GM18520 (cell line): ENCODE results near the gene RRP12.
"Not testable (repeated sequence)": the region's sequence is repeated elsewhere in the genome, so short reads cannot be mapped to it uniquely, and the experiment has no call there.

Experiments used
- ATAC-seq: cut with Tn5 transposase; IDR thresholded peaks from one replicate; pipeline ENCODE4 v1.9.1; 2021; ENCODE audit not compliant: unreplicated experiment

The RRP12 gene

GRCh38 chr10:97407211-97407951, 6.2 kb upstream of the RRP12 start:
- ATAC-seq: peak; percentile 74

DNA sequence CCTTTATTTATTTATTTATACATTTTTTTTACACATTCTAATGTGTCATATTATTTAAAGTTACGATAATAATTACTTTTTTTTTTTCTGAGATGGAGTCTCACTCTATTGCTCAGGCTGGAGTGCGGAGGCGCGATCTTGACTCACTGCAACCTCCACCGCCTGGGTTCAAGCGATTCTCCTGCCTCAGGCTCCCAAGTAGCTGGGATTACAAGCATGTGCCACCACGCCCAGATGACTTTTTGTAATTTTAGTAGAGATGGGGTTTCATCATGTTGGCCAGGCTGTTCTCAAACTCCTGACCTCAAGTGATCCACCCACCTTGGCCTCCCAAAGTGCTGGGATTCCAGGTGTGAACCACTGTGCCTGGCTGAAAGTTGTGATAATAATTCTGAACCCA, 5.3 kb upstream of the RRP12 start:
- ATAC-seq: not testable (repeated sequence)

DNA sequence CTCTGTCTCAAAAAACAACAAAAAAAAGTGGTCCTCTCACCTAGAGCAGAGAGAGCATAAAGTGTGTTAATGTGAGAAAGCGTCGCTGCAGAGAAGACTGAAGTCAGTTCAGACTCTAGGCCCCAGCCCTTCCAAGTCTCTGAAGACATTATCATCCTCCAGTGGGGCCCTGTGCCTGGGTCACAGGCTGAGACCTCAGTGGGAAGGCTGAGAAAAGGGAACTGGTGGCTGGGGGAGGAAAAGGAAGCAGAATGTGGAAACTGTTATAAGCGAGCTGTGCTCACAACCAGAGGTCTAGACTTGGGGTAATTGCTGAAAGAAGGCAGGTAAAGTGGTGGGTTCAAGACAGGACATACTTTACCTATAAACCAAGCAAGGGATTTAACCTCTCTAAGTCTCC, 4.9 kb upstream of the RRP12 start:
- no peak for ATAC-seq

DNA sequence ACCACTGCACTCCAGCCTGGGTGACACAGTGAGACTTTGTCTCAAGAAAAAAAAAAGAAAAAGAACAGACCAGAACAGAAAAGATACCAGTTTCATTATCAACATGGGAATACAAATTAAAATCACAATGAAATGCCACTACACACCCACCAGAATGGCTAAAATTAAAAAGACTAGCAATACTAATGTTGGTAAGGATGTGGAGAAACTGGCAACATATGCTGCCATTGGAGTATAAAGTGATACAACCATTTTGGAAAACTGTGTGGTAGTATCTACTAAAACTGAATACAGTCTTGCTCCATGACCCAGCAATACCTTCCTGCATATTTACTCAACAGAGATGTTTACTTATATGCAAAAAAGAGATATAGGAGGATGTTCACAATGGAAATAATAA, 2.9 kb upstream of the RRP12 start:
- no peak for ATAC-seq

DNA sequence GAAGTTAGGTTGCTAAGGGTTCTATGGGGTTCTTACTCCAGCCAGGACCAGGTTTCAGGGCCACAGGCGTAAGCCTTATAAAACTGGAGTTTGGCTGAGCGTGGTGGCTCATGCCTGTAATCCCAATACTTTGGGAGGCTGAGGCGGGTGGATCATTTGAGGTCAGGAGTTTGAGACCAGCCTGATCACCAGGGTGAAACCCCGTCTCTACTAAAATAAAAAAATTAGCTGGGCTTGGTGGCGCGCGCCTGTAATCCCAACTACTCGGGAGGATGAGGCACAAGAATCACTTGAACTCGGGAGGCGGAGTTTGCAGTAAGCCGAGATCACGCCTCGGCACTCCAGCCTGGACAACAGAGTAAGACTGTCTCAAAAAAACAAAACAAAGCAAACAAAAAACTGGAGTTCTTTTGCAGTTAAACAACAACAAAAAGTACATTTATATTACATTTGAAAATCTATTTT, 347 bp upstream of the RRP12 start:
- ATAC-seq: no peak

DNA sequence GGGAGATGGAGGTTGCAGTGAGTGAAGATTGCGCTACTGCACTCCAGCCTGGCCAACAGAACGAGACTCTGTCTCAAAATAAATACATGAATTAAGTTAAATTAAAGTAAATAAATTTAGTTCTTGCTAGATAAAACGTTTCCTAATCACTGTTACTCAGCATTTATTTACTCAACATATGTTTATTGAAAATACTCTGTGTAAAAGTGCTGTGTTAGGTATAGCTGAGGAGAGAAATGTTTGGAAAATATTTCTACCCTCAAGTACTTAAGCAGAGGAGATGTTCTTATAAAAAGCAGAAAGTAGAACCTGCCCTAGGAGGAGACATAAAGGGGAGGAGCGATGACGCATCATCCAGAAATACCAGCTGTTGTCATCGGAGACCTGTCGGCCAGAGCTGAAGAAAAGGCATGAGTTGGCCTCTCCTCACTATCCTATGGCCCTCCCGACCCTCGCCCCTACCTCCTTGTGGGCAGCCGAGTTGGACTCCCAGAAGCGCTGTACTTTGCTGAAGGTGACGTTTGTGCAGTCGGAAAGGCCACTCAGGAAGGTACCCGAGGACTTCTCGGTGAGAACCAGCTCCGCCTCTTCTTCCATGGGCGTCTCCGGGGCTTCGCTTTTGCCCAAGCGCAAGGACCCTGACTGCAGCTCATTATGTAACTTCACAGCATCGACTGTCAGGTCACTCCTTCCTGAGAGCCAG, 1.1 kb downstream of the RRP12 start:
- ATAC-seq: no peak

DNA sequence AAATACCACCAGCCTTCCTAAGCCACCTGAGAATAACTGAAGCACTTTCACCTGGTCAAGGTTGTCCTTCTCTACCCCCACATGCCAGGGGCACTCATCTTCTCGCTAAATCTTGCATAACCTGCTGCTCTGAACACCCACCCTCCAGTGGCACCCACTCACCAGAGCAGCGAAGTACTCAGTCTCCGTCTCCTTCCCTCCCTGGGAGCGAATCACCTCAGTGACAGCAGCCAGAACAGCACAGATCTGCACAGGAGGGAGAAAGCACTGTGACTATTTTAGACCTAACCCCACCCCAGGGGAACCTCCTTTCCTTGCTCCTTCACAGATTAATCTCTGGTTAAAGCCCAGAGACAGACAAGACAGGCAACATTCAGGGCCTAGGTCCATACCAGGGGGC, 5.1 kb downstream of the RRP12 start:
- ATAC-seq: no peak

- ATAC-seq: no peak
Observed at GRCh38 chr10:97393034-97393573, 8.0 kb downstream of the RRP12 start.

DNA sequence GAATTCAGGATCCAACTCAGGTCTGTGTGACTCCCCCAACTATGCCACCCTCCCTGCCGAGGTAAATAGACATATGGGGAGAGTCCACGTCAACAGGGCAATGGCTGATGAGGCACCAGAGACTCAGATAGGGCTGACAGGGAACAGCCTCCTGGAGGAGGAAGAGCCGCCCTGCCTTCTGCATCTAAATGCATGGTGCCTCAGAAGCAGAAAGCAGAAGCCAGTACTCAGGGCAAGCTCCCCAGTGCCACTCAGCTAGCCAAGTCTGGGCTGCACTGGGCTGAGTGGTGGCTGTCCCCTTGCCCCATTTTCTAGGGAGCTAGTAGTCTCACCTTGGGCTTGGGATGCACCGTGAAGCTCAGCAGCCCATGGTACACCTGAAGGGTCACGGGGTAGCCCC, 11.0 kb downstream of the RRP12 start:
- ATAC-seq: no peak

DNA sequence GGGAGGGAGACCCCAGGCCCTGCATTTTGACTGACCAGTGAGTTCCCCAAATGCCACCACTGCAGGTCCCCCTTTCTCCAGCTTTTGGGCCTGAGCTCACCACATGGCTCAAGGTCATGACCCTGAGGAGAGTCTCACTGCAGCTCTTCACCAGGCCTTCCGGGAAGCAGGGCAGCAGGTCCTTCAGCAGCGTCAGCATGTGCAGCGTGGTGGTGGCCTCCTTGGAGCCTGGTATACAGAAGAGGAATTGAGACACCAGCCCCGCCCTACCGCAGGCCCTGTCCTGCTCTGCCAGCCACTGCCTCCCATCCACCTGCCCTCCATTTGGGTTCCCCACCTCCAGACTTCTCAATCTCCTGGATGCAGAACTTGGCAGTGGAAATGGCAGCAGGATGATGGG, 13.0 kb downstream of the RRP12 start:
- ATAC-seq: no peak

DNA sequence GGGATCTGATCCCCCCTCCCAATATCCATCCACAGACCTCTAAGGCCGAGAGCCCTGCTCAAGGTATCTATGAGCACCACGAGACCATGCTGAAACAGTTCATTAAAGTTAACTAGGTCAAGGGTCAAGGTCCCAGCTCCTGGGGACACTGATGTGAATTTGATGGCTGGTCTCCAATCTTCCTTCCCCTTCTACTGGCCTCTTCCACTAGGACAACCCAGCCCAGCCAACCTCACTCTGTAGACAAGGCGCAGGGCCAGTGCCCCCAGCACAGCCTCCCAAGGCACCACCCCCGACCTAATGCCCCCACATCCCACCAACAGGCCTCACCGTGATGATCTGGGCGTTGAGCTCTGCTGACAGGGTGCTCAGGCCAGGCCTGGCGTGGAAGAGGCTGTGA, 15.6 kb downstream of the RRP12 start:
- no peak for ATAC-seq

DNA sequence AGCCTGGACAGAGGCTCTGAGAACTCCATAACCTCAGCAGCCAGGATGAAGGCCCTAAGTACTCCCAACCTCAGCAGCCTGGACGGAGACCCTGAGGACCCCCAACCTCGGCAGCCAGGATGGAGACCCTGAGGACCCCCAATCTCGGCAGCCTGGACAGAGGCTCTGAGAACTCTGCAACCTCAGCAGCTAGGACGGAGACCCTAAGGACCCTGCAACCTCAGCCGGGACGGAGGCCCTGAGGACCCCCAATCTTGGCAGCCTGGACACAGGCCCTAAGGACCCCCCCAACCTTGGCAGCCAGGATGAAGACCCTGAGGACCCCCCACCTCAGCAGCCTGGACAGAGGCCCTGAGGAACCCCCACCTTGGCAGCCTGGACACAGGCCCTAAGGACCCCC, 16.5 kb downstream of the RRP12 start:
- no peak for ATAC-seq

DNA sequence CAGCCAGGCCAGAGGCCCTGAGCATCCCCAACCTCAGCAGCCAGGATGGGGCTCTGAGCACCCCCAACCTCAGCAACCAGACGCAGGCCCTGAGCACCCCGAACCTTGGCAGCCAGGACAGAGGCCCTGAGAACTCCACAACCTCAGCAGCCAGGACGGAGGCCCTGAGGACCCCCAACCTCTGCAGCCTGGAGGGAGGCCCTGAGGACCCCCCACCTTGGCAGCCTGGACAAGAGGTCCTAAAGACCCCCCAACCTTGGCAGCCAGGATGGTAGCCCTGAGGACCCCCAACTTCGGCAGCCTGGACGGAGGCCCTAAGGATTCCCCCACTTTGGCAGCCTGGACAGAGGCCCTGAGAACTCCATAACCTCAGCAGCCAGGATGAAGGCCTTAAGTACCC, 17.0 kb downstream of the RRP12 start:
- ATAC-seq: no peak

DNA sequence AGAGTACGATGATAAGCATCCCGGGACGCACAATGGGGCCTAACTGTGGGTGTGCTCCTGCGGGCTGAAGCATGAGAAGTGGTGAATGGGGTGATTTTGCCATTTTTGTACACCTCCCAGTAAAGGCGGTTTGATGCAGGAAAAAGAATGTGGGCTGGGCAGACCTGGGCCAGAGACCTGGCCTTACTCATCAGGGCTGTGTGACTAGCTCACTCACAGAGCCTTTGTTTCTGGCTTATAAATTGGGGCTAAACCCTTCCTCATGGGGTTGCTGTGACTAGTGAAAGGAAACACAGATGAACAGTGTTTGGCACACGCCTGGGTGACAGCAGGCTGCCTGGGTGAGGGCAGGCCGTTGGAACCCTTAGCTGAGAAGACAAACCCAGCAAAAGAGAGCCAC, 18.0 kb downstream of the RRP12 start:
- ATAC-seq: no peak

DNA sequence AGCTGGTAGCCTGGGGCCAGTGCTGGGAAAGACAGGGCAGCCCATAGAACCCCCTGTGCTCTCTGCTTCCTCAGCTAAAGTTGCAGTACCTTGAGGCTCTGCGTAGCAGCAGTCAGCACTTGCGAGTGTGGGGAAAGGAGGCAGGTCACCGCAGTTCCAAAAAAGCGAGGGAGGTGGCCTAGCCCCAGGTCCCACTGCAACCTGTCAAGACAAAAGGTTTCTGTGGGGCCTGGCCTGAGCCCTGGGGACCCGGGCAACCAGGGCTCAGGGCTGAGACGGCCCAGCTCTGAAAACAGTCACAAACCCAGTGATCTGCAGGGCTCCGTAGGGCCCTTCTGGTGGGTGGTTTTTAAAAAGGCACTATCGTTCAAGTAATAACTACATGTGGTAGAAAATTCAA, 19.5 kb downstream of the RRP12 start:
- ATAC-seq: no peak

DNA sequence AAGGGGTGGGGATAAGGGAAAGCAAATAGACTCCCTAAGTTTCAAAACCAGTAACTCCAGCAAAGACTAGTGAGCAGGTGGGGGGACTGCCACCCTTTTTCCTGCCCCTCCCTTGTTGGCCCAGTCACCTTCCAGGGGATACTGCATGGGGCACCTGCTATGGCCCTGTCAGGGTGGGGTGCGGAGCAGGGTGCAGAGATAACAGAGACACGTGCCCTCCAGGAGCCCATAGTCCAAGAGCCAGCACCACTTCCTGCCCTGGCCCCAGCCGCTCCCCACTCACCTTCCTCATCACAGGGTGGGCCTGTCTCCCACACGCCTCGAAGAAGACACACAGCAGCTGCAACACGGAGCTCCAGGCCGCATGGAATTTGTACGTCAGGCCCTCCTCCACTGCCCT, 20.6 kb downstream of the RRP12 start:
- ATAC-seq: no peak

DNA sequence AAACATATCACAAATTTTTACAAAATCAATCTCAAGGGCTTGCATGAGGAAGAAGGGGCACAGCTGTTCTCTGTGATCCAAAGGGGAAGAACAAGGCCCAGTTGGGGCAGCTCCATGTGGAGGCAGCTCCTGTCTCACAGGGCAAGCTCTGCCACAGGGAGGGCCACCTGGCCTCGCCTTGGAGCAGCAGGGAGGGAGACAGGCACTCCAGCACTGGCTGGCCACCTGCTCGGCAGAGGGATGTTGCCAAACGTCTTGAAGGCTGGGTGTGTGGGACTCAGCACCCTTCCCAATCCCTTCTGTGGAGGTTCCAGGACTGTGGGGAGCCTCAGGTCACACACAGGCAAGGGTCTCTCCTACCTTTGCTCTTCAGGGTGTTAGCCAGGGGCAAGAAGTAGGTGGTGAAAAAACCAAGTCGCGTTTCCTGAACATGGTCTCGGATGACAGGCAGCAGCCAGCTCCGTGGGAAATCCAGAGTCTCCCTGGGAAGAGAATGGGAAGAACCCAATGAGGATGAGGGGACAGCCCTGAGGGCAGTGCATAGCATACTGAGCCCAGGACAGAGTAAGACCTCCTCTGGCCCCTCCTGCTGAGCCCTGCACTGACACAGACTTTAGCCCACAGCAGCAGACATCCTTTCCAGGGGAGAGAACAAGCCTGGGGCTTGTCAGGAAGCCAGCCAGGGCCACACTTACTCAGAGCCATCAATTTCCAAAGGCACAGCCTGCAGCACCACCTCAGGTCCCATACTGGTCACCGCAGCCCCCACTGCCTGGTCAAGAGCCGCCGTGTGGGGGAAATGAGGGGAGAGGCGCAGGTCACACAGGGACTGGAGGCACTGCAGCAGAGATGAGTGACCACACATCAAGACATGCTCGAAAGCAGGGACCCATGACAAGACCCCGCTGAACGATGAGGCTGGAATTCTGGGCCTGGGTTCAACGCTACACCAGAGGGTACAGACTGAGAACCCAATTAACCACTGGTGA, 21.9 kb downstream of the RRP12 start:
- no peak for ATAC-seq

DNA sequence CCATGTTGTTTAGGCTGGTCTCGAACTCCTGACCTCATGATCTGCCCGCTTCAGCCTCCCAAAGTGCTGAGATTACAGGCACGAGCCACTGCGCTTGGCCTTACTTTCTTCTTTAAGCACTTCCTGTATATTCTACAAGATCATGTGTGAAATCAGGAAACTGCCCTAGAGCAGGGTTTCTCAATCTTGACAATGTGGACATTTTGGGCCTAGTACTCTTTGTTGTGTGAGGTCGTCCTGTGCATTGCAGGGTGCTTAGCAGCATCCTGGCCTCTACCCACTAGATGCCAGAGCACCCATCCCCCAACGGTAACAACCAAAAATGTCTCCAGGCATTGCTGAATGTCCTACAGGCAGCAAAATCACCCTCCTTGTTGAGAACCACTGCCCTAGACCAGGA, 24.7 kb downstream of the RRP12 start:
- ATAC-seq: no peak

DNA sequence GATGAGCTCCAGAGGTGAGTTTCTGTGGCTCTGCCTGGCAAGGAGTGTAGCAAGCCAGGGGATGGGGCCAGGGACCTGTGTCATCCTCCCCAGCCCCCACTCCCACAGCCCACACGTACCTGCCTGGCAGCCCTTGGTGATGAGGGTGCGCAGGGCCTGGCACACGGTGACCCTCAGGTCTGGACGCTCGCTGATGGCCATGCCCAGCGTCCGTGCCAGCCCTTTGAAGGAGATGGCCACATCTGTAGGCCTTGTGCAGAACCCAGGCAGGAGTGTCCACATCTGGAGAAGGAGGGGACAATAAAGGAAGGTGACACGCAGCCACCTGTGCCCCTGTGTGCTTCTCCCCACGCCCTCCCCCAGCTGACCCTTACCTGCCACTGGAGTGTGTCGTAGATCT, 27.7 kb downstream of the RRP12 start:
- ATAC-seq: no peak

DNA sequence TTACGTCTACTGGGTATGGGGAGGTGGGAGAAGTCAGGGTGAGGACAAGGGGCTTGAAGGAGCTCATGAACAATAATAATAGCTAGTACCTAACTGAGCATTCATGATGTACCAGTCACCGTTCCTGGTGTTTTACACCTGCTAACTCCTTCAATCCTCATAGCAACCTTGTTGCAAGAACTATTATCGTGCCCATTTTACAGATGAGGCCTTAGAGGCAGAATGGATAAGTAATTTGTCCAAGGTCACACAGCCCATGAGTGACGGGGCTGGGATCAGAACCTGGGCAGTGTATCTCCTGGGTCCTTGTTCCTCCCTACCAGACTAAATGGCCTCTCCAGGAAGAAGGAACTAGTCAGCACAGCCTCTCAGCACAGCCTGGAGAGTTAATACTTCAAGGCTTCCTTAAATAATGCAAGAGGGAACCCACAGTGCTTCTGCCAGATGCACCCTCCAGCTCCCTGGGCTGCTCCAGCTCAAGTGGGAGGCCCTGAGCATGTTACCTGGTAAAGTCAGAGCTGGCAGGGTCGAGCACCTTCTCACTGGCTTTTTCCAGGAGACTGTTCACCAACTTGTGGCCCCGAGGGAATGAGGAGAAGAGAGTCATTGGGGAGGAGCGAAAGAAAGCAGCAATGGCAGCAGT, 28.8 kb downstream of the RRP12 start:
- no peak for ATAC-seq

DNA sequence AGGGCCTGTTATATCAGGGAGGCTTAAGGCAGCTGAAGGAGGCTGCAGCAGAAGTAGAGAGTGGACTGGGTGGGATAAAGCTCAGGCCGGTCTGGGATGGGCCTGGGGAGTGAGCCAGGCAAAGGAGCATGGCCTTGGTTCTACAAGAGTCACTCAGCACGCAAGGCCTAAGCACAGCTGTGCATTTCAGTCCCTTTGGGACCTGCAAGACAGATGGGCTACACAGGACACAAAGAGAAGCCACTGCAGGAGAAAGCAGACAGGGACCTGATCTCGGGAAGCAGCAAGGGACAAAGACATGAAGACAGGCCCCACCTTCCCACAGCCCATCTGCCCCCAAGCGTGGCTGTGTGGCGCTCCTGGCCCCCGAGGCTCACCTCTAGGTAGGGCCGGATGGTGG, 29.4 kb downstream of the RRP12 start:
- ATAC-seq: no peak
